ENCODE results near the gene HOXA3. TPM values are rescaled to one million over a fixed set of nuclear protein-coding genes. Genes with fewer than 3 reads are reported as not detected.

HOXA3 gene
- total RNA-seq, 1 experiment from 2014 or later, result not detected

- ChIA-PET POLR2A (no interaction called here), CTCF (no interaction called here)
- Mint-ChIP-seq H3K4me3 (peak overlapping the region; percentile 57), H3K27me3 (ENCODE audit: low read depth) (peaks cover 97% of the 10 kb centered on the region), H3K27ac (no peak overlapping the region), H3K4me1 (peaks cover 39% of the 10 kb centered on the region), H3K36me3 (0 out of 2 replicates have a peak, but pooled peaks cover 3% of the 10 kb centered on the region), H3K9me3 (no peaks in the 10 kb centered on the region)
- DNase-seq (ENCODE audit: low spot score) (peak; percentile 62), ATAC-seq (peak; percentile 80)
- peak; percentile 62; the same call in 1 of the 2 replicates for TF ChIP-seq NR2C2 (CRISPR knock-in tag; IDR thresholded peaks at IDR 0.05)
- TF ChIP-seq JUN (CRISPR knock-in tag; IDR thresholded peaks at IDR 0.05), result peak; percentile 76; the same call in 1 of the 2 replicates
- no peak for TF ChIP-seq HMGA2 (CRISPR knock-in tag; IDR thresholded peaks at IDR 0.05)
- TF ChIP-seq, protein P1, sequence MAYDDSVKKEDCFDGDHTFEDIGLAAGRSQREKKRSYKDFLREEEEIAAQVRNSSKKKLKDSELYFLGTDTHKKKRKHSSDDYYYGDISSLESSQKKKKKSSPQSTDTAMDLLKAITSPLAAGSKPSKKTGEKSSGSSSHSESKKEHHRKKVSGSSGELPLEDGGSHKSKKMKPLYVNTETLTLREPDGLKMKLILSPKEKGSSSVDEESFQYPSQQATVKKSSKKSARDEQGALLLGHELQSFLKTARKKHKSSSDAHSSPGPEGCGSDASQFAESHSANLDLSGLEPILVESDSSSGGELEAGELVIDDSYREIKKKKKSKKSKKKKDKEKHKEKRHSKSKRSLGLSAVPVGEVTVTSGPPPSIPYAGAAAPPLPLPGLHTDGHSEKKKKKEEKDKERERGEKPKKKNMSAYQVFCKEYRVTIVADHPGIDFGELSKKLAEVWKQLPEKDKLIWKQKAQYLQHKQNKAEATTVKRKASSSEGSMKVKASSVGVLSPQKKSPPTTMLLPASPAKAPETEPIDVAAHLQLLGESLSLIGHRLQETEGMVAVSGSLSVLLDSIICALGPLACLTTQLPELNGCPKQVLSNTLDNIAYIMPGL (CRISPR knock-in tag; IDR thresholded peaks at IDR 0.05), result peak; percentile 25; the same call in 1 of the 2 replicates
- 0 out of 2 replicates have a peak, but pooled peaks have one; percentile 44 for TF ChIP-seq USF1 (CRISPR knock-in tag; IDR thresholded peaks at IDR 0.05)
- 0 out of 2 replicates have a peak, but pooled peaks have one; percentile 58 for TF ChIP-seq ATF1 (CRISPR knock-in tag; IDR thresholded peaks at IDR 0.05)
- peak; percentile 98 for TF ChIP-seq TP53 (CRISPR knock-in tag; IDR thresholded peaks at IDR 0.05)
- 0 out of 2 replicates have a peak, but pooled peaks have one; percentile 58 for TF ChIP-seq NR3C1 (CRISPR knock-in tag; conservative IDR thresholded peaks at IDR 0.05; ENCODE audit: low read depth)
- TF ChIP-seq, protein P2, sequence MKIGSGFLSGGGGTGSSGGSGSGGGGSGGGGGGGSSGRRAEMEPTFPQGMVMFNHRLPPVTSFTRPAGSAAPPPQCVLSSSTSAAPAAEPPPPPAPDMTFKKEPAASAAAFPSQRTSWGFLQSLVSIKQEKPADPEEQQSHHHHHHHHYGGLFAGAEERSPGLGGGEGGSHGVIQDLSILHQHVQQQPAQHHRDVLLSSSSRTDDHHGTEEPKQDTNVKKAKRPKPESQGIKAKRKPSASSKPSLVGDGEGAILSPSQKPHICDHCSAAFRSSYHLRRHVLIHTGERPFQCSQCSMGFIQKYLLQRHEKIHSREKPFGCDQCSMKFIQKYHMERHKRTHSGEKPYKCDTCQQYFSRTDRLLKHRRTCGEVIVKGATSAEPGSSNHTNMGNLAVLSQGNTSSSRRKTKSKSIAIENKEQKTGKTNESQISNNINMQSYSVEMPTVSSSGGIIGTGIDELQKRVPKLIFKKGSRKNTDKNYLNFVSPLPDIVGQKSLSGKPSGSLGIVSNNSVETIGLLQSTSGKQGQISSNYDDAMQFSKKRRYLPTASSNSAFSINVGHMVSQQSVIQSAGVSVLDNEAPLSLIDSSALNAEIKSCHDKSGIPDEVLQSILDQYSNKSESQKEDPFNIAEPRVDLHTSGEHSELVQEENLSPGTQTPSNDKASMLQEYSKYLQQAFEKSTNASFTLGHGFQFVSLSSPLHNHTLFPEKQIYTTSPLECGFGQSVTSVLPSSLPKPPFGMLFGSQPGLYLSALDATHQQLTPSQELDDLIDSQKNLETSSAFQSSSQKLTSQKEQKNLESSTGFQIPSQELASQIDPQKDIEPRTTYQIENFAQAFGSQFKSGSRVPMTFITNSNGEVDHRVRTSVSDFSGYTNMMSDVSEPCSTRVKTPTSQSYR (CRISPR knock-in tag; IDR thresholded peaks at IDR 0.05), result peak; percentile 92
- 0 out of 2 replicates have a peak, but pooled peaks have one; percentile 62 for TF ChIP-seq FOXJ3 (CRISPR knock-in tag; IDR thresholded peaks at IDR 0.05; ENCODE audit: borderline replicate concordance)
- peak; percentile 91 for TF ChIP-seq ZNF138 (CRISPR knock-in tag; conservative IDR thresholded peaks at IDR 0.05)
- peak; percentile 87; the same call in 1 of the 2 replicates for TF ChIP-seq SMAD3 (CRISPR knock-in tag; IDR thresholded peaks at IDR 0.05; ENCODE audit: borderline replicate concordance)
- peak; percentile 82; the same call in 1 of the 2 replicates for TF ChIP-seq ESRRA (CRISPR knock-in tag; IDR thresholded peaks at IDR 0.05; ENCODE audit: borderline replicate concordance)
- TF ChIP-seq CREB1 (CRISPR knock-in tag; IDR thresholded peaks at IDR 0.05), result peak; percentile 94
- no peak for TF ChIP-seq ZNF671 (CRISPR knock-in tag; IDR thresholded peaks at IDR 0.05)
- TF ChIP-seq ETV6 (CRISPR knock-in tag; IDR thresholded peaks at IDR 0.05), result 0 out of 2 replicates have a peak, but pooled peaks have one; percentile 27
- TF ChIP-seq ATF2 (CRISPR knock-in tag; IDR thresholded peaks at IDR 0.05; ENCODE audit: borderline replicate concordance, low read depth), result peak; percentile 56; the same call in 1 of the 2 replicates
- TF ChIP-seq FOXP1 (CRISPR knock-in tag; IDR thresholded peaks at IDR 0.05; ENCODE audit: borderline replicate concordance), result peak; percentile 97
- no peak for TF ChIP-seq ZNF416 (CRISPR knock-in tag; IDR thresholded peaks at IDR 0.05)
- TF ChIP-seq NFE2L1 (CRISPR knock-in tag; IDR thresholded peaks at IDR 0.05), result peak; percentile 91; the same call in 1 of the 2 replicates
- 0 out of 2 replicates have a peak, but pooled peaks have one; percentile 45 for TF ChIP-seq NFYB (CRISPR knock-in tag; conservative IDR thresholded peaks at IDR 0.05; ENCODE audit: low read depth)
- TF ChIP-seq ZBTB21 (CRISPR knock-in tag; IDR thresholded peaks at IDR 0.05; ENCODE audit: borderline replicate concordance), result peak; percentile 89
- peak; percentile 92 for TF ChIP-seq MYBL2 (CRISPR knock-in tag; IDR thresholded peaks at IDR 0.05)
- TF ChIP-seq, protein P3, sequence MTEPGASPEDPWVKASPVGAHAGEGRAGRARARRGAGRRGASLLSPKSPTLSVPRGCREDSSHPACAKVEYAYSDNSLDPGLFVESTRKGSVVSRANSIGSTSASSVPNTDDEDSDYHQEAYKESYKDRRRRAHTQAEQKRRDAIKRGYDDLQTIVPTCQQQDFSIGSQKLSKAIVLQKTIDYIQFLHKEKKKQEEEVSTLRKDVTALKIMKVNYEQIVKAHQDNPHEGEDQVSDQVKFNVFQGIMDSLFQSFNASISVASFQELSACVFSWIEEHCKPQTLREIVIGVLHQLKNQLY (CRISPR knock-in tag; IDR thresholded peaks at IDR 0.05), result no peak
- TF ChIP-seq SP1 (CRISPR knock-in tag; conservative IDR thresholded peaks at IDR 0.05), result peak; percentile 48; the same call in 1 of the 2 replicates
- no peak for TF ChIP-seq SOX15 (CRISPR knock-in tag; IDR thresholded peaks at IDR 0.05)
- TF ChIP-seq RORB (CRISPR knock-in tag; IDR thresholded peaks at IDR 0.05), result no peak
- TF ChIP-seq TEAD1 (CRISPR knock-in tag; IDR thresholded peaks at IDR 0.05), result peak; percentile 42; the same call in 1 of the 2 replicates
- 0 out of 2 replicates have a peak, but pooled peaks have one; percentile 49 for TF ChIP-seq ZBTB43 (CRISPR knock-in tag; IDR thresholded peaks at IDR 0.05)
Measured at GRCh38 chr7:27088002-27088922, 64.1 kb downstream of the HOXA3 start.

Data from WTC11 (cell line).